ENCODE results near the gene NOTCH1.

DNA sequence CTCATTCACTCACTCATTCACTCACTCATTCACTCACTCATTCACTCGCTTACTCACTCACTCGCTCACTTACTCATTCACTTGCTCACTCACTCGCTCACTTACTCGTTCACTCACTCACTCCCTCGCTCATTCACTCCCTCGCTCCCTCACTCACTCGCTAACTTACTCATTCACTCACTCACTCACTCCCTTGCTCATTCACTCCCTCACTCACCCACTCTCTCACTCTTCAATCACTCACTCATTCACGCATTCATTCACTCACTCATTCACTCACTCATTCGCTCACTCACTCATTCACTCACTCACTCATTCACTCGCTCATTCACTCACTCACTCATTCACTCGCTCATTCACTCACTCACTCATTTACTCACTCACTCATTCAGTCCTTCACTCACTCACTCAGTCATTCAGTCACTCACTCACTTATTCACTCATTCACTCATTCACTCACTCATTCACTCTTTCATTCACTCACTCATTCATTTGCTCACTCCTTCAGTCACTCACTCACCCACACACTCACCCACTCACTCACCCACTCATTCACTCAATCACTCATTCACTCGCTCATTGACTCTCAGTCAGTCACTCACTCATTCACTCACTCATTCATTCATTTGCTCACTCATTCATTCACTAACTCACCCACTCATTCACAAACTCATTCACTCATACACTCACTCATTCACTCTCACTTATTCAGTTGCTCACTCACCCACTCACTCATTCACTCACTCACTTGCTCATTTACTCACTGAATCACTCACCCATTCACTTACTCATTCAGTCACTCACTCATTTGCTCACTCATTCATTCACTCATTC, 36.0 kb upstream of the NOTCH1 start:
- TF ChIP-seq POLR2AphosphoS5 (IDR thresholded peaks at IDR 0.05; ENCODE audit: low read depth, low read length) (no peak), POLR2A (IDR thresholded peaks at IDR 0.05; ENCODE audit: low read depth, low read length) (no peak)

All from GM12892 (cell line).